K562 (cell line): ENCODE data around the gene DAGLB. TPM values are rescaled to one million over a fixed set of nuclear protein-coding genes. Genes with fewer than 3 reads are reported as not detected.
"Not testable (repeated sequence)": the region's sequence is repeated elsewhere in the genome, so short reads cannot be mapped to it uniquely, and the experiment has no call there.

ENCODE experiments used
- ATAC-seq: fragments of 200-7000 bp; cut with Tn5 transposase; 3 replicates; pipeline ENCODE4 v1.9.1; 2020; ENCODE audit warnings: moderate library complexity
- BruUV-seq: library from RNA; stranded (reverse); fragments of 400-500 nt; replicated peaks from 2 replicates; lab custom pipeline; 2021; lab: Mats Ljungman, UMichigan
- CTCF ChIA-PET: fragments of 300-600 bp; formaldehyde crosslinking; extraction: SDS; loops from one replicate; lab custom pipeline; 2021; ENCODE audit warnings: low intra/inter-chr PET ratio; lab: Yijun Ruan, JAX
- POLR2A ChIA-PET: fragments of 300-600, 350-650 bp; sonication (Branson Sonifier 250); formaldehyde crosslinking; extraction: SDS; loops from one replicate; lab custom pipeline; 2021; ENCODE audit warnings: antibody characterized with exemption, inconsistent platforms; lab: Yijun Ruan, JAX
- DNase-seq, 4 experiments: peaks; one replicate each; pipeline versions ENCODE4 v3.0.0 to v3.0.0-alpha.2; 2011 to 2018; ENCODE audit warnings: low spot score in 3 of 4, mixed read lengths in 3 of 4; ENCODE audit errors: extremely low read depth in 1 of 4
- FAIRE-seq: peaks from 2 replicates; lab custom pipeline; 2011; peaks lifted over from hg19 to GRCh38; lab: Jason Lieb, UNC
- H2AFZ ChIP-seq: 2 replicates; pipeline ENCODE4 v1.6.0; 2011; ENCODE audit warnings: low read depth, low read length, control low read depth, inconsistent platforms
- H3K27ac ChIP-seq: fragments of 200-600 bp; 3 replicates; pipeline ENCODE4 v1.8.0; 2011; ENCODE audit warnings: low read depth, mild to moderate bottlenecking, control low read depth, inconsistent platforms, low read length, moderate library complexity, mixed read lengths; ENCODE audit errors: extremely low read depth
- H3K27me3 ChIP-seq, 2 experiments: fragments of 300-600 bp in 1 of 2; 2 replicates in 1 of 2; 3 replicates in 1 of 2; pipeline versions ENCODE4 v1.6.0 to v1.8.0; 2011; ENCODE audit warnings: inconsistent platforms in 2 of 2, low read length in 2 of 2, mild to moderate bottlenecking in 1 of 2, mixed read lengths in 1 of 2, moderate library complexity in 1 of 2; ENCODE audit not compliant: control insufficient read depth in 2 of 2, insufficient read depth in 2 of 2
- H3K36me3 ChIP-seq: fragments of 300-600 bp; 3 replicates; pipeline ENCODE4 v1.8.0; 2011; ENCODE audit warnings: mild to moderate bottlenecking, low read length, inconsistent platforms; ENCODE audit not compliant: control insufficient read depth, insufficient read depth
- H3K4me1 ChIP-seq, 2 experiments: fragments of 200-600 bp in 1 of 2; replicated peaks in 1 of 2; 2 replicates in 1 of 2; 3 replicates in 1 of 2; pipeline versions ENCODE4 v1.5.1 to v1.8.0; 2011; ENCODE audit warnings: inconsistent platforms in 2 of 2, low read length in 2 of 2, mild to moderate bottlenecking in 1 of 2, mixed read lengths in 1 of 2, moderate library complexity in 1 of 2; ENCODE audit not compliant: control insufficient read depth in 2 of 2, insufficient read depth in 2 of 2
- H3K4me2 ChIP-seq: 2 replicates; pipeline ENCODE4 v1.6.1; 2011; ENCODE audit warnings: low read length, control low read depth, inconsistent platforms, mixed read lengths; ENCODE audit not compliant: insufficient read depth
- H3K4me3 ChIP-seq: fragments of 200-600 bp; sonication (generic), shearing (Covaris generic); 2 replicates; pipeline ENCODE4 v1.5.1; 2016; ENCODE audit warnings: control low read depth, inconsistent platforms
- H3K79me2 ChIP-seq: fragments of 200-600 bp; 3 replicates; pipeline ENCODE4 v1.8.0; 2011; ENCODE audit warnings: low read length, inconsistent platforms; ENCODE audit not compliant: control insufficient read depth, insufficient read depth
- H3K9ac ChIP-seq, 2 experiments: 2 replicates each; pipeline versions ENCODE4 v1.6.0 to v1.6.1; 2011; ENCODE audit warnings: low read depth in 2 of 2, low read length in 2 of 2, control low read depth in 1 of 2, inconsistent platforms in 1 of 2, mild to moderate bottlenecking in 1 of 2, mixed read lengths in 1 of 2; ENCODE audit not compliant: insufficient read depth in 1 of 2
- H3K9me1 ChIP-seq: one replicate; pipeline ENCODE4 v1.6.0; 2011; ENCODE audit warnings: inconsistent platforms, mild to moderate bottlenecking, low read length, moderate library complexity; ENCODE audit not compliant: control insufficient read depth, insufficient read depth
- H3K9me3 ChIP-seq: replicated peaks from 2 replicates; pipeline ENCODE4 v1.5.1; 2011; ENCODE audit warnings: low read depth, low read length, inconsistent platforms; ENCODE audit not compliant: control insufficient read depth, insufficient read depth
- H4K20me1 ChIP-seq: replicated peaks from 2 replicates; pipeline ENCODE4 v1.6.1; 2011; ENCODE audit warnings: low read length, inconsistent platforms, mixed read lengths; ENCODE audit not compliant: control insufficient read depth, insufficient read depth
- JUND ChIP-seq, 2 experiments: IDR thresholded peaks; 2 replicates in 1 of 2; 3 replicates in 1 of 2; pipeline ENCODE4 v1.6.1; 2011; ENCODE audit warnings: borderline replicate concordance in 2 of 2, low read depth in 2 of 2, low read length in 2 of 2, improper control_type of control experiment in 1 of 2, missing biosample characterization in 1 of 2, missing genetic modification characterization in 1 of 2, missing genetic modification reagents in 1 of 2
- WGBS: fragments of 100-300 bp; shearing (Covaris generic); methylation state at CpG from one replicate; pipeline ENCODE4 v1.1.6; 2016; ENCODE audit warnings: low coverage, mixed read lengths; ENCODE audit not compliant: insufficient coverage; ENCODE audit errors: missing lambda C conversion rate; 5-methylcytosine and 5-hydroxymethylcytosine counted together
- in situ Hi-C: fragments of 300-500 bp; cut with MboI; formaldehyde crosslinking; loops from 4 replicates; pipeline ENCODE4 v1.15.0; 2018; ENCODE audit warnings: inconsistent platforms, mixed read lengths
- intact Hi-C: fragments of 100-400 bp; cut with micrococcal nuclease; formaldehyde crosslinking; loops from 2 replicates; pipeline ENCODE4 v1.14.2; 2022
- polyA plus RNA-seq, 8 experiments: library from polyadenylated mRNA; depleted of rRNA in 4 of 8; stranded (reverse) in 5 of 8; unstranded in 3 of 8; fragments of >200 nt; fragmentation: Nextera tagmentation in 2 of 8; fragmentation: Illumina TruSeq in 1 of 8; extraction: Ambion mirVana in 2 of 8; extraction: Trizol in 1 of 8; gene quantifications; 2 replicates each; pipeline versions ENCODE4 v1.2.1 to v1.2.3, GENCODE V29; 2011 to 2014; ENCODE audit warnings: inconsistent platforms in 1 of 8, missing spikeins in 1 of 8
- total RNA-seq, 7 experiments: library from RNA; depleted of rRNA in 6 of 7; stranded (reverse); fragments of >200 nt in 6 of 7; fragmentation: Illumina TruSeq in 2 of 7; extraction: Trizol in 2 of 7; gene quantifications; 2 replicates each; pipeline versions ENCODE4 v1.2.1 to v1.2.3, GENCODE V29; 2011 to 2021; ENCODE audit warnings: low replicate concordance in 1 of 7

The DAGLB gene
- total and polyA plus RNA-seq, 9 of the 15 experiments (the other 6 are each of a cell fraction or from before 2014, with no cell fraction given), result 0.92 to 16.4 (median 9.3) TPM

- TF ChIP-seq JUND (IDR thresholded peaks at IDR 0.05; ENCODE audit: borderline replicate concordance, low read depth, low read length), result 0 out of 2 replicates have a peak, but pooled peaks have one; percentile 6
- TF ChIP-seq JUND (tag; IDR thresholded peaks at IDR 0.05; ENCODE audit: borderline replicate concordance, low read depth, low read length), result not testable (repeated sequence)
- TF ChIP-seq, all 486 proteins: peak for 1; not testable (repeated sequence) for 485
- H3K9ac ChIP-seq, CTCF ChIA-PET, intact Hi-C loops, ATAC-seq, FAIRE-seq, in situ Hi-C loops, H3K36me3 ChIP-seq, H4K20me1 ChIP-seq, H3K27ac ChIP-seq, H2AFZ ChIP-seq, BruUV-seq, H3K9me3 ChIP-seq, H3K9me1 ChIP-seq, H3K4me2 ChIP-seq, H3K4me3 ChIP-seq, DNase-seq, H3K27me3 ChIP-seq: not testable (repeated sequence)
- Histone ChIP-seq H3K4me1 (peaks cover 14 to 31% of the 10 kb centered on the region in 2 experiments; a peak in 4 of 5 replicates), H3K79me2 (peaks cover 23% of the 10 kb centered on the region)
- POLR2A ChIA-PET, result interaction anchor here (1.1 kb wide), 1 partner anchor 10 kb away, joined by 4 read pairs; no protein-coding TSS in a partner anchor
- WGBS, result 25% methylated on average over 9 of the region's 10 CpGs
Measured at GRCh38 chr7:6450591-6450990, 2.8 kb upstream of the DAGLB start.

- H3K27ac ChIP-seq, H4K20me1 ChIP-seq, H3K4me3 ChIP-seq, H3K27me3 ChIP-seq, in situ Hi-C loops, CTCF ChIA-PET, FAIRE-seq, H2AFZ ChIP-seq, H3K9me1 ChIP-seq, DNase-seq, H3K9me3 ChIP-seq, BruUV-seq, intact Hi-C loops, H3K9ac ChIP-seq, ATAC-seq, H3K4me2 ChIP-seq, POLR2A ChIA-PET: not testable (repeated sequence)
- Histone ChIP-seq H3K36me3 (peaks cover 11% of the 10 kb centered on the region), H3K4me1 (peaks cover 14 to 31% of the 10 kb centered on the region in 2 experiments; a peak in 4 of 5 replicates), H3K79me2 (peaks cover 23% of the 10 kb centered on the region)
- 7% methylated on average over 2 of the region's 11 CpGs for WGBS
Measured at GRCh38 chr7:6449884-6450283, 2.1 kb upstream of the DAGLB start.
